Epithelial cell of esophagus (primary cell): ENCODE data around the gene AP1G2.

ENCODE experiments used
- DNase-seq: peaks from one replicate; pipeline ENCODE4 v3.0.0; 2010; ENCODE audit warnings: low read depth
- H3K4me3 ChIP-seq: 2 replicates; pipeline ENCODE4 v1.5.1; 2011; ENCODE audit warnings: mild to moderate bottlenecking, low read length, control low read depth
- CTCF ChIP-seq: IDR thresholded peaks from 2 replicates; pipeline ENCODE4 v1.5.1; 2011; ENCODE audit warnings: low read depth, mild to moderate bottlenecking, low read length, control low read depth, inconsistent platforms; ENCODE audit not compliant: insufficient read depth; ENCODE audit errors: missing control alignments

AP1G2 gene

GRCh38 chr14:23533652-23534435 lies 33.7 kb downstream of the AP1G2 start:
- TF ChIP-seq CTCF = no peak
- H3K4me3 ChIP-seq = no peak overlapping the region
- no peak for DNase-seq

GRCh38 chr14:23532658-23533057 lies 34.9 kb downstream of the AP1G2 start:
- no peak overlapping the region for H3K4me3 ChIP-seq
- DNase-seq = no peak
- no peak for TF ChIP-seq CTCF

GRCh38 chr14:23531391-23531790 lies 36.2 kb downstream of the AP1G2 start:
- no peak for TF ChIP-seq CTCF
- no peak for DNase-seq
- no peak overlapping the region for H3K4me3 ChIP-seq

- no peak for TF ChIP-seq CTCF
- H3K4me3 ChIP-seq = no peak overlapping the region
- no peak for DNase-seq
Measured at GRCh38 chr14:23530375-23531055, 37.1 kb downstream of the AP1G2 start.

GRCh38 chr14:23529016-23529415 lies 38.6 kb downstream of the AP1G2 start:
- no peak for DNase-seq
- no peak for TF ChIP-seq CTCF
- H3K4me3 ChIP-seq = no peak overlapping the region

GRCh38 chr14:23528555-23528954 lies 39.0 kb downstream of the AP1G2 start:
- peak; percentile 9 for DNase-seq
- H3K4me3 ChIP-seq = no peak overlapping the region
- TF ChIP-seq CTCF = peak; percentile 30
